H9 (cell line): ENCODE measurements around the gene YWHAQ. TPM values are rescaled to one million over a fixed set of nuclear protein-coding genes. Genes with fewer than 3 reads are reported as not detected.

Experiments used
- DNase-seq: peaks from one replicate; pipeline ENCODE4 v3.0.0-alpha.2; 2017
- H2AFZ ChIP-seq: one replicate; pipeline ENCODE4 v1.6.1; 2013; ENCODE audit warnings: mild to moderate bottlenecking, low read length, control low read depth, moderate library complexity
- H2AK5ac ChIP-seq: 2 replicates; pipeline ENCODE4 v1.6.1; 2013; ENCODE audit warnings: low read length, control low read depth, mixed read lengths; ENCODE audit not compliant: insufficient read length
- H2BK120ac ChIP-seq: one replicate; pipeline ENCODE4 v1.6.1; 2013; ENCODE audit warnings: low read depth, mild to moderate bottlenecking, low read length, control low read depth, inconsistent platforms; ENCODE audit not compliant: poor library complexity, severe bottlenecking
- H2BK12ac ChIP-seq: 2 replicates; pipeline ENCODE4 v1.6.1; 2013; ENCODE audit warnings: low read length, control low read depth, mixed read lengths, low read depth; ENCODE audit not compliant: insufficient read length
- H2BK15ac ChIP-seq: 2 replicates; pipeline ENCODE4 v1.6.1; 2013; ENCODE audit warnings: low read depth, low read length, control low read depth
- H2BK20ac ChIP-seq: one replicate; pipeline ENCODE4 v1.6.1; 2013; ENCODE audit warnings: low read depth, mild to moderate bottlenecking, low read length, control low read depth, inconsistent platforms; ENCODE audit not compliant: poor library complexity, severe bottlenecking
- H2BK5ac ChIP-seq: 2 replicates; pipeline ENCODE4 v1.6.1; 2013; ENCODE audit warnings: low read length, control low read depth, mixed read lengths; ENCODE audit not compliant: insufficient read length
- H3K14ac ChIP-seq: 2 replicates; pipeline ENCODE4 v1.6.1; 2013; ENCODE audit warnings: low read length, control low read depth; ENCODE audit not compliant: insufficient read depth
- H3K18ac ChIP-seq: 2 replicates; pipeline ENCODE4 v1.6.1; 2013; ENCODE audit warnings: low read depth, mild to moderate bottlenecking, mixed read lengths, low read length, control low read depth; ENCODE audit not compliant: insufficient read length
- H3K23ac ChIP-seq: 2 replicates; pipeline ENCODE4 v1.6.1; 2013; ENCODE audit warnings: low read length, control low read depth, mixed read lengths, low read depth; ENCODE audit not compliant: insufficient read length
- H3K23me2 ChIP-seq: 2 replicates; pipeline ENCODE4 v1.6.1; 2013; ENCODE audit warnings: low read depth, mild to moderate bottlenecking, mixed read lengths, low read length, control low read depth; ENCODE audit not compliant: insufficient read length, poor library complexity, severe bottlenecking
- H3K27ac ChIP-seq: 2 replicates; pipeline ENCODE4 v1.5.1; 2013; ENCODE audit warnings: low read length, control low read depth, mixed read lengths, low read depth; ENCODE audit not compliant: insufficient read length
- H3K27me3 ChIP-seq: 2 replicates; pipeline ENCODE4 v1.6.1; 2013; ENCODE audit warnings: low read length, control low read depth, inconsistent platforms; ENCODE audit not compliant: insufficient read depth
- H3K4ac ChIP-seq: 2 replicates; pipeline ENCODE4 v1.6.1; 2013; ENCODE audit warnings: low read depth, mild to moderate bottlenecking, control low read depth, inconsistent platforms, low read length, moderate library complexity
- H3K4me1 ChIP-seq: 2 replicates; pipeline ENCODE4 v1.6.1; 2013; ENCODE audit warnings: low read length, control low read depth, inconsistent platforms; ENCODE audit not compliant: insufficient read depth
- H3K4me2 ChIP-seq: 2 replicates; pipeline ENCODE4 v1.6.1; 2013; ENCODE audit warnings: low read length, control low read depth, mixed read lengths; ENCODE audit not compliant: insufficient read length, insufficient read depth
- H3K56ac ChIP-seq: 2 replicates; pipeline ENCODE4 v1.6.1; 2013; ENCODE audit warnings: low read depth, mild to moderate bottlenecking, mixed read lengths, low read length, control low read depth; ENCODE audit not compliant: insufficient read length
- H3K79me1 ChIP-seq: 2 replicates; pipeline ENCODE4 v1.6.1; 2013; ENCODE audit warnings: low read depth, mild to moderate bottlenecking, moderate library complexity, low read length, control low read depth, inconsistent platforms; ENCODE audit not compliant: insufficient read depth, poor library complexity, severe bottlenecking
- H3K79me2 ChIP-seq: 2 replicates; pipeline ENCODE4 v1.6.1; 2013; ENCODE audit warnings: low read length, control low read depth, inconsistent platforms; ENCODE audit not compliant: insufficient read depth
- H3K9ac ChIP-seq: 2 replicates; pipeline ENCODE4 v1.6.1; 2013; ENCODE audit warnings: low read length, control low read depth, mixed read lengths; ENCODE audit not compliant: insufficient read length; ENCODE audit errors: extremely low read depth
- H3K9me3 ChIP-seq: one replicate; pipeline ENCODE4 v1.6.1; 2013; ENCODE audit warnings: low read depth, low read length, inconsistent platforms; ENCODE audit not compliant: control insufficient read depth
- H3T11ph ChIP-seq: one replicate; pipeline ENCODE4 v1.6.1; 2013; ENCODE audit warnings: mild to moderate bottlenecking, low read length, control low read depth, inconsistent platforms
- H4K20me1 ChIP-seq: one replicate; pipeline ENCODE4 v1.6.1; 2013; ENCODE audit not compliant: control insufficient read depth, insufficient read length, insufficient read depth
- H4K5ac ChIP-seq: 2 replicates; pipeline ENCODE4 v1.6.1; 2013; ENCODE audit warnings: low read depth, mild to moderate bottlenecking, mixed read lengths, low read length, control low read depth; ENCODE audit not compliant: insufficient read length
- H4K8ac ChIP-seq: replicated peaks from 2 replicates; pipeline ENCODE4 v1.6.1; 2013; ENCODE audit warnings: low read length, control low read depth, mixed read lengths, low read depth; ENCODE audit not compliant: insufficient read length
- H4K91ac ChIP-seq: 2 replicates; pipeline ENCODE4 v1.6.1; 2013; ENCODE audit warnings: low read depth, mild to moderate bottlenecking, moderate library complexity, mixed read lengths, low read length, control low read depth; ENCODE audit not compliant: insufficient read length
- H3K27ac Mint-ChIP-seq, 3 experiments: 2 replicates in 2 of 3; 3 replicates in 1 of 3; pipeline ENCODE4 v1.8.0; 2020 to 2021; ENCODE audit warnings: mixed read lengths in 3 of 3, mild to moderate bottlenecking in 1 of 3, moderate library complexity in 1 of 3
- H3K27me3 Mint-ChIP-seq: 2 replicates; pipeline ENCODE4 v1.8.0; 2021; ENCODE audit warnings: low read depth, mild to moderate bottlenecking, moderate library complexity, mixed read lengths
- H3K36me3 Mint-ChIP-seq, 3 experiments: 2 replicates in 2 of 3; 3 replicates in 1 of 3; pipeline ENCODE4 v1.8.0; 2020 to 2021; ENCODE audit warnings: low read depth in 3 of 3, mixed read lengths in 3 of 3; ENCODE audit not compliant: insufficient read depth in 1 of 3
- H3K4me1 Mint-ChIP-seq, 2 experiments: 2 replicates each; pipeline ENCODE4 v1.8.0; 2020; ENCODE audit warnings: mixed read lengths in 2 of 2
- H3K4me3 Mint-ChIP-seq, 2 experiments: 2 replicates in 1 of 2; 3 replicates in 1 of 2; pipeline ENCODE4 v1.8.0; 2020 to 2021; ENCODE audit warnings: mild to moderate bottlenecking in 2 of 2, mixed read lengths in 2 of 2, moderate library complexity in 1 of 2
- H3K9me3 Mint-ChIP-seq, 2 experiments: 2 replicates in 1 of 2; 3 replicates in 1 of 2; pipeline ENCODE4 v1.8.0; 2020; ENCODE audit warnings: mild to moderate bottlenecking in 2 of 2, mixed read lengths in 2 of 2, moderate library complexity in 1 of 2
- CTCF ChIP-seq: fragments of 200-600 bp; sonication (generic); conservative IDR thresholded peaks from 3 replicates; pipeline ENCODE4 v1.8.0; 2021; ENCODE audit warnings: antibody characterized with exemption, mild to moderate bottlenecking
- WGBS: extraction: QIAGEN DNeasy Blood & Tissue Kit; methylation state at CpG from one replicate; pipeline ENCODE4 v1.1.7; 2013; ENCODE audit warnings: missing lambda C conversion rate, low lambda C conversion rate, mixed read lengths; ENCODE audit not compliant: insufficient read length; ENCODE audit errors: extremely low coverage; 5-methylcytosine and 5-hydroxymethylcytosine counted together
- total RNA-seq: library from RNA; stranded (reverse); gene quantifications from 2 replicates; pipeline ENCODE4 v1.2.1, GENCODE V29; 2021

YWHAQ gene
- total RNA-seq, 1 experiment from 2014 or later = 374 TPM

GRCh38 chr2:9680082-9680481 lies 49.3 kb upstream of the YWHAQ start:
- Histone ChIP-seq H2BK120ac (no peak overlapping the region), H3K27me3 (no peaks in the 10 kb centered on the region; the same call in 1 of the 2 replicates), H3K79me2 (no peaks in the 10 kb centered on the region), H3K18ac (no peak overlapping the region), H2AK5ac (no peak overlapping the region), H4K20me1 (no peaks in the 10 kb centered on the region), H3T11ph (no peak overlapping the region), H2BK5ac (no peak overlapping the region), H3K14ac (no peak overlapping the region), H2BK20ac (no peak overlapping the region), H3K23ac (no peak overlapping the region), H2BK15ac (no peak overlapping the region), H3K9me3 (no peaks in the 10 kb centered on the region), H3K79me1 (no peaks in the 10 kb centered on the region), H3K4me2 (no peak overlapping the region), H3K23me2 (no peaks in the 10 kb centered on the region), H3K9ac (no peak overlapping the region), H4K5ac (no peak overlapping the region), H4K91ac (no peak overlapping the region), H3K4ac (no peak overlapping the region), H2BK12ac (no peak overlapping the region), H4K8ac (no peak overlapping the region), H3K56ac (no peak overlapping the region), H3K27ac (no peak overlapping the region), H3K4me1 (peaks cover 4% of the 10 kb centered on the region), H2AFZ (no peak overlapping the region)
- no peak overlapping the region for H3K4me3 Mint-ChIP-seq
- no peak for TF ChIP-seq CTCF
- H3K36me3 Mint-ChIP-seq = no peaks in the 10 kb centered on the region
- H3K27ac Mint-ChIP-seq = no peak overlapping the region
- WGBS = no CpG with 5 or more reads among the region's 2 CpGs
- peaks cover 3% of the 10 kb centered on the region; the same call in 1 of the 2 replicates for H3K27me3 Mint-ChIP-seq
- H3K9me3 Mint-ChIP-seq = no peaks in the 10 kb centered on the region
- H3K4me1 Mint-ChIP-seq = peaks cover 12 to 14% of the 10 kb centered on the region in 2 experiments
- no peak for DNase-seq
